Activated B cell treated with CpG ODN at 0.5 μM for 24 hours (primary cell): ENCODE results near the gene NXPE3. TPM values are rescaled to one million over a fixed set of nuclear protein-coding genes. Genes with fewer than 3 reads are reported as not detected.
A peak's percentile ranks its signal among the peaks of the same experiment; 100 is the strongest.

Experiments
- ATAC-seq: fragments of 200-7000 bp; cut with Tn5 transposase; one replicate; pipeline ENCODE4 v1.10.0; 2021; ENCODE audit warnings: low read depth, mild to moderate bottlenecking, moderate library complexity
- CTCF ChIA-PET: fragments of 350-600 bp; sonication (Branson Sonifier 250); formaldehyde crosslinking; loops from one replicate; lab custom pipeline; 2021; ENCODE audit warnings: antibody characterized with exemption; lab: Charles Lee
- POLR2A ChIA-PET: fragments of 350-600 bp; sonication (Branson Sonifier 250); formaldehyde crosslinking; loops from one replicate; lab custom pipeline; 2021; ENCODE audit warnings: antibody characterized with exemption; lab: Charles Lee
- DNase-seq: peaks from one replicate; pipeline ENCODE4 v3.0.0; 2022
- H3K27ac Mint-ChIP-seq: one replicate; pipeline ENCODE4 v1.8.0; 2020; ENCODE audit warnings: mixed read lengths
- H3K27me3 Mint-ChIP-seq: one replicate; pipeline ENCODE4 v1.8.0; 2021; ENCODE audit warnings: mixed read lengths
- H3K36me3 Mint-ChIP-seq: one replicate; pipeline ENCODE4 v1.8.0; 2021; ENCODE audit warnings: low read depth, mixed read lengths
- H3K4me1 Mint-ChIP-seq: one replicate; pipeline ENCODE4 v1.8.0; 2021; ENCODE audit warnings: mixed read lengths
- H3K4me3 Mint-ChIP-seq: one replicate; pipeline ENCODE4 v1.8.0; 2020; ENCODE audit warnings: mild to moderate bottlenecking, mixed read lengths
- H3K9me3 Mint-ChIP-seq: one replicate; pipeline ENCODE4 v1.8.0; 2020; ENCODE audit warnings: mixed read lengths
- CTCF ChIP-seq: fragments of 200-600 bp; IDR thresholded peaks from one replicate; pipeline ENCODE4 v1.8.0; 2022; ENCODE audit warnings: antibody characterized with exemption, mild to moderate bottlenecking
- intact Hi-C: fragments of 100-400 bp; cut with micrococcal nuclease; formaldehyde crosslinking; loops from one replicate; pipeline ENCODE4 v1.15.1; 2024
- total RNA-seq: library from RNA; stranded (reverse); gene quantifications from 2 replicates; pipeline ENCODE4 v1.2.3, GENCODE V29; 2022

NXPE3 gene
- total RNA-seq, 1 donor from 2014 or later: 15.8 TPM

GRCh38 chr3:101867996-101868395 is 89.0 kb downstream of the NXPE3 start:
- Mint-ChIP-seq H3K27ac (peak overlapping the region; percentile 31), H3K36me3 (peaks cover 6% of the 10 kb centered on the region), H3K27me3 (no peaks in the 10 kb centered on the region), H3K4me1 (peaks cover 41% of the 10 kb centered on the region), H3K9me3 (no peaks in the 10 kb centered on the region), H3K4me3 (no peak overlapping the region)
- intact Hi-C loops: no loop called here
- no peak for TF ChIP-seq CTCF
- POLR2A ChIA-PET: interaction anchor here (0.7 to 2.2 kb wide), 13 partner anchors 8 to 313 kb away, joined by 3 to 12 read pairs (median 4); no protein-coding TSS in a partner anchor
- DNase-seq (no peak), ATAC-seq (no peak)
- CTCF ChIA-PET: interaction anchor here (1.2 to 1.8 kb wide), 2 partner anchors 69 to 361 kb away, joined by 3 to 4 read pairs; no protein-coding TSS in a partner anchor

DNA sequence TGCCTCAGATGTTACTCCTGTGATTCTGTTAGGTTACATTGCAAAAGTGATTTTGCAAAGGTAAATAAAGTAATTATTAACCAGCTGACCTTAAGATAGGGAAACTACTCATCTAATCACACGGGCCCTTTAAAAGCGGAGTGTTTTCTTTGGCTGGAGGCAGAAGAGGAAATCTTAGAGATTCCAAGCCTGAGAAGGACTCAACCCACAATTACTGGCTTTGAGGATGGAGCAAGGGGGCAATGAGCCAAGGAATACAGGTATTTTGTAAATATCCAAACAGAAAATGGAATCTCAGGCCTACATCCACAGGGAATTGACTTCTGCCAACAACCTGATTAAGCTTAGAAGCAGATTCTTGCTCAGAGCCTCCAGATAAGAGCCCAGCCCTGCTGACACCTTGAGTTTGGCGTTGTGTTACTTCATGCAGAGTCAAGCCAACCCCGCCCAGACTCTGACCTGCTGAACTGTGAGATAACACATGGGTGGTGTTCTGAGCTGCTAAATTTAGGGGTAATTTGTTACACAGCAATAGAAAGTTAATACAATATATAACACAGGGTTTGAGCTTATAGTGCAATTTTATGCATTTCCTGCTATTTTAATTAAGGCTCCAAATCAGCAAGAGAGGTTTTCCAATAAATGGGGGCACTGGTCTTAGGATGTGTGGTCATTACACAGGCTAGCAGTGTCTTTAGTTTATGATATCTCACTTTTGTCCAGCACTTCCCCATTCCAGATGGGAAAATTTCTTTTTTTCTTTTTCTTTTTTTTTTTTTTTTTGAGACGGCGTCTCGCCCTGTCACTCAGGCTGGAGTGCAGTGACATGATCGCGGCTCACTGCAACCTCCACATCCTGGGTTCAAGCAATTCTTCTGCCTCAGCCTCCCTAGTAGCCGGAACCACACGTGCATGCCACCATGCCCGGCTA is 89.8 kb downstream of the NXPE3 start:
- Mint-ChIP-seq H3K36me3 (peaks cover 2% of the 10 kb centered on the region), H3K4me3 (no peak overlapping the region), H3K27me3 (no peaks in the 10 kb centered on the region), H3K4me1 (peaks cover 38% of the 10 kb centered on the region), H3K9me3 (peaks cover 2% of the 10 kb centered on the region), H3K27ac (peak overlapping the region; percentile 31)
- ChIA-PET POLR2A (interaction anchor here (0.7 to 2.2 kb wide), 7 partner anchors 9 to 313 kb away, joined by 3 to 12 read pairs (median 4); no protein-coding TSS in a partner anchor), CTCF (interaction anchor here (1.1 to 1.8 kb wide), 2 partner anchors 68 to 356 kb away, joined by 4 read pairs; no protein-coding TSS in a partner anchor)
- TF ChIP-seq CTCF: no peak
- intact Hi-C loops: no loop called here
- ATAC-seq: peak; percentile 68
- no peak for DNase-seq

DNA sequence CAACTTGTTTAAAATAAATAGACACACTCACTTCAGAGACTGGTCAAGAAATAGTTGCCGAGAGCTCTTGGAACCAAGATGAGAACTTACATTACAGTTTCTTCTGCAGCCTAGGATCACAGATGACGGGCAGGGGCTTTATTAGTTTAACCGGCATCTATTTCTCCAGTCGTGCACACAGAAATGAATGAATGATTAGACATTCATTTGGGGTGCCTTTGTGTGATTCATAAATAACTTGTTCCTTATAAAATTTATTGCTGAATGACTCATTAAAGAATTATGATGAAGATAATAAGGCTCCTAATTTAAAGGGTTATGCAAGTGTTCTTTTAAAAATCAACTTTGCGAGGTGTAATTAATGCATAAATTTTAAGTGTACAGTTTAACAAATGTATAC is 91.1 kb downstream of the NXPE3 start:
- peaks cover 40% of the 10 kb centered on the region for H3K4me1 Mint-ChIP-seq
- no peak for TF ChIP-seq CTCF
- ChIA-PET POLR2A (interaction anchor here (0.7 kb wide), 1 partner anchor 231 kb away, joined by 4 read pairs; no protein-coding TSS in a partner anchor), CTCF (no interaction called here)
- intact Hi-C loops: no loop called here
- no peak for ATAC-seq
- no peaks in the 10 kb centered on the region for H3K27me3 Mint-ChIP-seq
- no peak overlapping the region for H3K27ac Mint-ChIP-seq
- DNase-seq: no peak
- H3K36me3 Mint-ChIP-seq: no peaks in the 10 kb centered on the region
- peaks cover 2% of the 10 kb centered on the region for H3K9me3 Mint-ChIP-seq
- H3K4me3 Mint-ChIP-seq: no peak overlapping the region

GRCh38 chr3:101873619-101874018 is 94.6 kb downstream of the NXPE3 start:
- no peak for DNase-seq
- Mint-ChIP-seq H3K9me3 (peaks cover 2% of the 10 kb centered on the region), H3K27me3 (no peaks in the 10 kb centered on the region), H3K36me3 (no peaks in the 10 kb centered on the region), H3K27ac (no peak overlapping the region), H3K4me1 (peaks cover 44% of the 10 kb centered on the region), H3K4me3 (no peak overlapping the region)
- POLR2A ChIA-PET: interaction anchor here (0.9 kb wide), 1 partner anchor 21 kb away, joined by 4 read pairs; no protein-coding TSS in a partner anchor
- TF ChIP-seq CTCF: no peak
- intact Hi-C loops: no loop called here
- CTCF ChIA-PET: no interaction called here
- ATAC-seq: no peak

DNA sequence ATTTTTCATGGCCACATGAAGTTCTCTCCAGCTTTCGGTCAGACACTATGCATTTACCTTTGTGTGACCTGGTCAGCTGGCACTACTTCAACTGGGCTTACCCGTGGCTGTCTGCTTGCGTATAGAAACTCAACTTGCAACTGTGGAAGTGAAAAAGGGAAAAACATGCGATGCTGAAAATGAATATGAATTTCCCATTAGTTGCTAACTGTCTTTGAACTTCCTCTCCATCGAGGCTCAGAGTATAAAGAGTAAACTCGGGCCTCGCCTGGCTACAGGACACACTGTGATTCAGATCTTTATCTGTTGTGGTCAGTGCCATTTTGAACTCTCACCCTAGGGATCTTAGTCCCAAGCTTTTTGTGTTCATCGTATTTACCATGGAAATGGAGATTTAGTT is 97.1 kb downstream of the NXPE3 start:
- intact Hi-C loops: loop anchor here (1.0 to 2.0 kb wide), 2 partner anchors 15 to 23 kb away; no protein-coding TSS in a partner anchor
- ATAC-seq (peak; percentile 72), DNase-seq (no peak)
- TF ChIP-seq CTCF: no peak
- H3K4me1 Mint-ChIP-seq: peaks cover 51% of the 10 kb centered on the region
- H3K4me3 Mint-ChIP-seq: peak overlapping the region; percentile 21
- peaks cover 2% of the 10 kb centered on the region for H3K9me3 Mint-ChIP-seq
- ChIA-PET CTCF (interaction anchor here (0.8 to 1.4 kb wide), 2 partner anchors 60 to 66 kb away, joined by 3 to 4 read pairs; no protein-coding TSS in a partner anchor), POLR2A (interaction anchor here (0.7 to 2.3 kb wide), 12 partner anchors 9 to 349 kb away, joined by 3 to 15 read pairs (median 6); partner anchors contain the start of gene NFKBIZ)
- no peaks in the 10 kb centered on the region for H3K36me3 Mint-ChIP-seq
- H3K27me3 Mint-ChIP-seq: no peaks in the 10 kb centered on the region
- peak overlapping the region; percentile 81 for H3K27ac Mint-ChIP-seq
